Transverse colon (tissue), 3 donors: ENCODE measurements around the gene DUSP11.

Experiments
- POLR2A ChIP-seq: fragments of 450-650 bp; IDR thresholded peaks from one replicate; pipeline ENCODE4 v1.6.1; 2016; ENCODE audit warnings: antibody characterized with exemption, mild to moderate bottlenecking, moderate library complexity
- TF ChIP-seq, protein P1 (sequence below), 5 experiments: fragments of 200-600 bp in 3 of 5; fragments of 450-650 bp in 2 of 5; sonication (generic) in 3 of 5; IDR thresholded peaks; 1 replicate in 2 of 5; 2 replicates in 3 of 5; pipeline ENCODE4 v1.5.1; 2016 to 2017; ENCODE audit warnings: antibody characterized with exemption in 5 of 5, inconsistent platforms in 3 of 5, mild to moderate bottlenecking in 2 of 5, moderate library complexity in 1 of 5

GRCh38 chr2:73818296-73818695 is 38.4 kb upstream of the DUSP11 start:
- TF ChIP-seq, protein P1, sequence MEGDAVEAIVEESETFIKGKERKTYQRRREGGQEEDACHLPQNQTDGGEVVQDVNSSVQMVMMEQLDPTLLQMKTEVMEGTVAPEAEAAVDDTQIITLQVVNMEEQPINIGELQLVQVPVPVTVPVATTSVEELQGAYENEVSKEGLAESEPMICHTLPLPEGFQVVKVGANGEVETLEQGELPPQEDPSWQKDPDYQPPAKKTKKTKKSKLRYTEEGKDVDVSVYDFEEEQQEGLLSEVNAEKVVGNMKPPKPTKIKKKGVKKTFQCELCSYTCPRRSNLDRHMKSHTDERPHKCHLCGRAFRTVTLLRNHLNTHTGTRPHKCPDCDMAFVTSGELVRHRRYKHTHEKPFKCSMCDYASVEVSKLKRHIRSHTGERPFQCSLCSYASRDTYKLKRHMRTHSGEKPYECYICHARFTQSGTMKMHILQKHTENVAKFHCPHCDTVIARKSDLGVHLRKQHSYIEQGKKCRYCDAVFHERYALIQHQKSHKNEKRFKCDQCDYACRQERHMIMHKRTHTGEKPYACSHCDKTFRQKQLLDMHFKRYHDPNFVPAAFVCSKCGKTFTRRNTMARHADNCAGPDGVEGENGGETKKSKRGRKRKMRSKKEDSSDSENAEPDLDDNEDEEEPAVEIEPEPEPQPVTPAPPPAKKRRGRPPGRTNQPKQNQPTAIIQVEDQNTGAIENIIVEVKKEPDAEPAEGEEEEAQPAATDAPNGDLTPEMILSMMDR (IDR thresholded peaks at IDR 0.05), result no peak
- no peak for TF ChIP-seq POLR2A
